GM19239 (cell line): Measurements from ENCODE around the gene OPN3.

Experiments
- DNase-seq: peaks from one replicate; pipeline ENCODE4 v3.0.0; 2011; ENCODE audit warnings: low spot score; ENCODE audit not compliant: insufficient read length
- FAIRE-seq: peaks from 2 replicates; lab custom pipeline; 2011; peaks lifted over from hg19 to GRCh38; lab: Jason Lieb, UNC

OPN3 gene

DNA sequence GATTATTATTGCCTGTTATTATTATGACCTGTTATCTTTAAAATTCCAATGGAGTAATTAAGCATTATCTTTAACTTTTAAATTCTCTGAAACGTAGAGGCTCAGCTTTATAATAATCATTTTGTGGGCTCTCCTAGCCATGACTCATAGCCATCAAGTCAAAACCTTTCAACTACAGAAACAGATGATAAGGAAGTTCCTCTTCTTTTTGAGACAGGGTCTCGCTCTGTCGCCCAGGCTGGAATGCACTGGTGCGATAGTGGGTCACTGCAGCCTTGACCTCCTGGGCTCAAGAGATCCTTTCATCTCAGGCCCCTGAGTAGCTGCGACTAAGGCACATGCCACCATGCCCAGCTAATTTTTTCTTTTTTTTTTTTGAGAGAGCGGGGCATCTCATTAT lies 43.5 kb downstream of the OPN3 start:
- FAIRE-seq (no peak), DNase-seq (no peak)

DNA sequence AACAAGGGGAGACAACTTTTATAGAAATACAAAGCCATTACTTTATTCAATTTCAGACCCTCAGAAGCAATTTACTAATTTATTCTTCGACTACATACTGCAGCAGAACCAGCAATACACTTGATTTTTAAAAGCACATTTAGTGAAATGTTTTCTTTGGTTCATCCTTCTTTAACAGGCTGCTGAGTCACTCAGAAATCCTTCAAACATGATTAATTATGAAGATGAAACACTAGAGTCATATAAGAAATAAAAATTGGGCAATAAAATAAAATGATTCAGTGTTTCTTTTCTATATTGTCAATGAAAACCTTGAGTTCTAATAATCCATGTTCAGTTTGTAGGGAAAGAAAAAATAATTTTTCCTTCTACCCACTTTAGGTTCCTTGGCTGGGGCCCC lies 47.0 kb downstream of the OPN3 start:
- peak; percentile 28 for FAIRE-seq
- no peak for DNase-seq

DNA sequence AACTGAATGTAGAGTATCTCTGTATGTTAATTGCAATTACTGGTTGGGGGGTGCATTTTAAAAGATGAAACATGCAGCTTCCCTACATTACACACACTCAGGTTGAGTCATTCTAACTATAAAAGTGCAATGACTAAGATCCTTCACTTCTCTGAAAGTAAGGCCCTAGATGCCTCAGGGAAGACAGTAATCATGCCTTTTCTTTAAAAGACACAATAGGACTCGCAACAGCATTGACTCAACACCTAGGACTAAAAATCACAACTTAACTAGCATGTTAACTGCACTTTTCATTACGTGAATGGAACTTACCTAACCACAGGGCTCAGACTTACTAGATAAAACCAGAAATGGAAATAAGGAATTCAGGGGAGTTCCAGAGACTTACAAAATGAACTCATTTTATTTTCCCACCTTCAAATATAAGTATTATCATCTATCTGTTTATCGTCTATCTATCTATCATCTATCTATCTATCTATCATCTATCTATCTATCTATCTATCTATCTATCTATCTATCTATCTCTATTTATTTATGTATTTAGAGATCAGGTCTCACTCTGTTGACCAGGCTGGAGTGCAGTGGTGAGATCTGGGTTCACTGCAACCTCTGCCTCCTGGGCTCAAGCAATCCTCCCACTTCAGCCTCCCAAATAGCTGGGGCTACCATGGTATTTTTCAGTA lies 47.8 kb downstream of the OPN3 start:
- DNase-seq (no peak), FAIRE-seq (no peak)

DNA sequence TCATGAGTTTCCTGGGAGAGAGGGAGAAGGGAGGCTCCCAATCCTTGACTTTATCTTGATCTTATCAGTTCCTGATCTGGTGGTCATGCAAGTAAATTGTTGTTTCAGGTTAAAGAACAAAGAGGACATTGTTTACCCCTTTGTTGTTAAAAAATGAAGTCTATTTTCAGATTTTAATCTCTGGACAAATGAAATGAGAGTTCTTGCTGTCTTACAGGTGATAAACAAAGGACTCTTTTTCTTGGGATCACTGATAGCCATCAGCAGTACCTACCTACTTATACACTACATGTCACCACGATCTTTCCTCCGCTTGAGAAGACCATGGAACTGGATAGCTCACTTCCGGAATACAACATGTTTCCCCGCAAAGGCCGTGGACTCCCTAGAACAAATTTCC lies 48.4 kb downstream of the OPN3 start:
- FAIRE-seq, result no peak
- no peak for DNase-seq

DNA sequence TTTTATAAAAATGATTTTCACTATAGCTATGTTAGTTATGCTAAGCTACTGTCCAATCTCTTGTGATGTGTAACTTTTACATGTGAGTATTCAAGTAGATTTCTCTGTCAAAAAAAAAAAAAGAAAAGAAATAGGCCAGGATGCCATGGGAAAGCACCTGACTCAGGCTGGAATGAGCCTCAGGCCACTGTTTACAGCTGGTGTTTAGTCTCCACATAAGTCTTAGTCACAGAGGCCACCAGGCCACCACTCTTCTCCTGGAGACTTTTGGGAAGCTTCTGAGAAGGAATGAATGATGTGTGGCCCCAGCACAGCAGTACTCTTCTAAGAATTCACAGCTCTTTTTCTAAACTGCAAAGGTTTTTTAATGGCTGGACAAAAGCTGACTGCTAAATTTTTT lies 48.9 kb downstream of the OPN3 start:
- no peak for DNase-seq
- FAIRE-seq, result no peak

DNA sequence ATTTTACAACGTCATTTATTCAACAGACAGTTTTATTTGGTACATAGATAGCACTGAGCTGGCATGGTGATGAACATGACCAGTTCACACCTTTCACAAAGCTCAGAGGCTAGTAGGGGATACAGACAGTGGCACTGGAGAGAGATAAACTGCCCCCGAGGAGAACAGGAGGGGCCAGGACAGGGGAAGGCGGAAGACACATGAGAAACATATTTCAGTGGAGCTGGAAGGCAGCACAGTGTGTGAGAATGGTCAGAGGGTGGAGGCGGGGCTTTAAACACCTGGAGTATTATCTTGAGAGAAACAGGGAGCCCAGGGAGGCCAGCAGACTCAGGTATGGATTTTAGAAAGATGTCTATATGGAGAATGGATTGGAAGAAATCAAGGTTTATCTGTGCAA lies 49.5 kb downstream of the OPN3 start:
- no peak for FAIRE-seq
- no peak for DNase-seq

DNA sequence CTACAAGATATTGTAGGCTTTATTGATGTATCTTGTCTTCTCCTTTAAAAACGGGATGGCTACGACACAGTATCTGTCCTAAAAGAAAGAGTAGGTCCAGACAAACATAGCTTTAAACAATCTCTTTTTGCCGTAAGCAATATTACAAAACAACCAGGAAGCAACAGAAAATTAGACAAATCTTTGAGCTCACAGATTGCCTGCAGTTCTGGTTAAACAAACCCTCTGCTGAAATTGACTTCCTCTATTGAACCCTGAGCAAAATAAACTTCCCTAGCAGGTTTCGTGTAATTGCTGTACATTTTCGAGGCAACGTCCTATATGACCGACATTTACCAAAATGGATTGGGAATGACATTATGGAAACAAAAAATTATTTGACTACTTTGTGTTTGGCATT lies 50.6 kb downstream of the OPN3 start:
- FAIRE-seq, result no peak
- DNase-seq, result no peak

DNA sequence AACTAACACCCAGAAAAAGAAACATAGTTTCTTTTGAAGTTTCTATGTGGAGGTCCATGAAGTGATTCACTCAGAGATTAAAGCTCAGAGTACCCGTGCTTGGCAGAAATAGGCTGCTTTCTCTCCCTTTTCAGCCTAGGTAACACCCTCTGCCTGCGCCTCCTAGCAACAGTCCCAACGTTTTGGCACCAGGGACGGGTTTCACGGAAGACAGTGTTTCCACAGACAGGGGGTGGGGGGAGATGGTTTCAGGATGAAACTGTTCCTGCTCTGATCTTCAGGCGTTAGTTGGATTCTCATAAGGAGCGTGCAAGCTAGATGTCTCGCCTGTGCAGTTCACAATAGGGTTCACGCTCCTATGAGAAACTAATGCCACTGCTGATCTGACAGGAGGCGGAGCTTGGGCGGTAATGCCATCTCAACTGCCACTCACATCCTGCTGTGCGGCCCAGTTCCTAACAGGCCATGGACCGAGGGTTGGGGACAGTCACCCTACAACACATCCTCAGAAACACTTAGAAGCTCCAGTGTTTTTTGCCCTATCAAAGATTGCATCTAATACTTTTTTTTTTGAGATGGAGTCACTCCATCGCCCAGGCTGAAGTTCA lies 53.2 kb downstream of the OPN3 start:
- no peak for DNase-seq
- FAIRE-seq, result no peak

DNA sequence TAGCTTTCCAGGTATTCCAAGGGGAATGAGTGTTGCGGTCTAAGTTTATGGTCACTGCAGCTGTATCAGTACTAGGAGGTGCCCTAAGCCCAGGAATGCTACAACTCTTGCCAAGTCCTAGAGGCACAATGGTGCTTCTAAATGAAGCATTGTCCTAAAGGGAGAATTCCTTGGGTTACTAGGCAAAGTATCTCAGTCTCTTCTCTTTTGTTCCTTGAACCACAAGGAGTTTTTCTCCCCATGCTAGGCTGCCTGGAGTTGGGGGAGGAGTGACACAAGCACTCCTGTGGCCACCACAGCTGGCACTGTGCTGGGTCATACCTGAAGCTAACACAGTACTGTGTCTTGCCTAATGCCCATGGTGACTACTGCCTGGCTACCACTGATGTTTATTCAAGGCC lies 57.2 kb downstream of the OPN3 start:
- DNase-seq, result no peak
- FAIRE-seq, result no peak

DNA sequence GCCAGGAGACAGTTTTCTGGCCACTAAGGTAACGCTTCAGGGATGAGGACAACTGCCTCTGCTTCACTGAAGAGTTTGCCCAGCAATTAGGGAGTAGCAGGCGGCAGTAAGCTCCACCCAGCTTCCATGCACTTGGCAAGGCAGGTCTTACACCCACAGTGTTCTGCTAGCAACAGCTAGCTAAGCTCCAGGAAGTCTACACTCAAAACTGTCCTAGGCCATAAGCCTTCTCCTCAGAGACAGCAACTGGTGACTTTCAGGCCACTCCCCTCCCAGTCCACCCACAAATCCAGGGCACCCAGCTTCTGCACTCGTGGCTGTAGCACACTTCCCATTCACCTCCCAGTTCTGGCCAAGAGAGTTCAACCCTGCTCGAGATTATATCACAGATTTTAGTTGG lies 60.7 kb downstream of the OPN3 start:
- DNase-seq (no peak), FAIRE-seq (no peak)

DNA sequence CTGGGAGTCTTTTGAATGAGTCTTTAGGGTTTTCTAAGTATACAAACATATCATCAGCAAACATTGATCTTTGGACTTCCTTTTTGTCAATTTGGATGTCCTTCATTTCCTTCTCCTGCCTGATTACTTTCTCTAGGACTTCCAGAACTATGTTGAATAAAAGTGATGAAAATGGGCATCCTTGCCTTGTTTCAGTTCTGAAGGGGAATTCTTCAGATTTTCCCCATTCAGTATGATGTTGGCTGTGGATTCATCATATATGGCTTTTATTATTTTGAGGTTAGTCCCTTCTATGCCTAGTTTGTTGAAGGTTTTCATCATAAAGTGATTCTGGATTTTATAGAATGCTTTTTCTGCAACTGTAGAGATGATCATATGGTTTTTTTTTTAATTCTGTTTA lies 66.0 kb downstream of the OPN3 start:
- no peak for DNase-seq
- no peak for FAIRE-seq

DNA sequence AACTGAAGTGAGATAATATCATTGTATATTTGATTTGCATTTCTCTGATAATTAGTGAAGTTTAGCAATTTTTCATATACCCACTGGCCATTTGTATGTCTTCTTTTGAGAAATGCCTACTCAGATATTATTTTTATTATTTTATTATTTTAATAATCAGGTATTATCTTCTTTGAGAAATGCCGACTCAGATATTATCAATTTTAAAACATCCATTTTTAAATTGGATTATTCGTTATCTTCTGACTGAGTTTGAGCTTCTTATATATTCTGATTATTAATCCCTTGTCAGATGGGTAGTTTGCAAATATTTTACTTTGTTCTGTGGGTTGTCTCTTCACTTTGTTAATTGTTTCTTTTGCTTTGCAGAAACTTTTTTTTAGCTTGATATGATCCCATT lies 70.3 kb downstream of the OPN3 start:
- FAIRE-seq (no peak), DNase-seq (no peak)

DNA sequence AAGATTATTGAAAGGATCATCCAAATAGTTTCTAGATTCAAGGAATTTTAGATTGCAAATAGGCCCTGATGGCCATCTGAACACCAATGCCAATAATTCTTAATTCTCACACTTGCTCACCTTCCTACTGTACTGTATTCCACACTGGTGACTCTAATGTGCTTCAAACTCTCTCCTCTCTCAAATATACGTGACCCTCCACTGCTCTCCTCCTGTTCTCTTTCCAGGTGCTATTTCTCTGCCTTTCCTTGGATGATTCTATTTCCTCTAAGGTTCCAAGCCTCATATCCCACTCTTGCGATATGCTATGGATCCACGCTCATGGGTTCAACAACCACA lies 79.4 kb downstream of the OPN3 start:
- DNase-seq, result no peak
- no peak for FAIRE-seq

DNA sequence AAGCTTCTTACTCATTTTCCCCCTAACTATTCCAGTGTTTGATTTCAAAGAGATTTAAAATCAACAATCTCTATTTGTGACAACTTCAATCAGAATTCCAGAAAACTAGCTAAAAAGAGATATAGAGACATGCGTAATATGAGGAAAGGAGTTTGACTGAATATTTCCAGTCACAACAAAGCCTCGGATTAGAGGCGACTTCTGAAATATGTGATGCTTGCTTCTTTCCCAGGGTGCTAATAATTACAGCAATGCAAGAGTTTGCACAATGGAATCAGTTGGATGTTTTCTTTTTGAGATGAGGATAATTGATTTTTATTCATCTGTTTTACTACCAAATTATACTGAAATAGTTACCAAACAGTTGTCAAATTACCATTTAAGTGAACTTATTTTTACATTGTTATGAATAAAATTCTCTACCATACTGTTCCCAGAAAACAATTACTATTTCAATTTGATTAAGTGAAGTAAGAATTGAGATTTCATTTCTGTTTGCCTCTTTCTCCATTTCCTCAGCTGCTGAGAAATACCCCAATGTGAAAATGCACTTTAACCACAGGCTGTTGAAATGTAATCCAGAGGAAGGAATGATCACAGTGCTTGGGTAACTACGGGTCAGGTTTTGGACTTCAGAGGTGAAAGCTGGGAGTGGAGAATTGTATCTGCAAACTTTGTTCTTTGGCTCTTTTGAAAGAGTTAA lies 79.9 kb downstream of the OPN3 start:
- DNase-seq (no peak), FAIRE-seq (peak; percentile 52)

DNA sequence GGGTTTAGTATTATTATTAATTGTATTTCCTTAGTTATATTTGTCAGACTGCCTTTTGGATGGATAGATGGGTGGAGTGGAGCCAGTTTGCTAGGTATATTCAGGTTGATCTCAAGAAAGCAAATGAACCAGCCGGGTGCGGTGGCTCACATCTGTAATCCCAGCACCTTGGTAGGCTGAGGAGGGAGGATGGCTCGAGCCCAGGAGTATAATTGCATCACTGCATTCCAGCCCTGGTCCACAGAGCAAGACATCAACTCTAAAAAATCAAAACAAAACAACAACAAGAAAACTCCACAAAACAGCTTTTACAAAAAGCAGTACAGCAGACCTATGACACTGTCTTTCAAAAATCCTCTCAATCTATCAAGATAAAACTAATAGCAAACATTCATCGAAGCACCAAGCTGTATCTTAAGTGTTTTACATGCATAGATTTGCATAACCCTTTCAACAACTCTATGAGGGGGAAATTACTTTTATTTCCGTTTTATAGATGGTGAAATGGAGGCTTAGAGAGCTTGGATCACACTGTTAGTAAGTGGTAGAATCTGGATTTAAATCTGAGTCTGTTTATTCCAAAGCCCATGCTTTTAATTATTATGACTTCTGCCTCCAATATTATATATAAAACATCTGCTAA lies 82.5 kb downstream of the OPN3 start:
- DNase-seq (no peak), FAIRE-seq (no peak)

DNA sequence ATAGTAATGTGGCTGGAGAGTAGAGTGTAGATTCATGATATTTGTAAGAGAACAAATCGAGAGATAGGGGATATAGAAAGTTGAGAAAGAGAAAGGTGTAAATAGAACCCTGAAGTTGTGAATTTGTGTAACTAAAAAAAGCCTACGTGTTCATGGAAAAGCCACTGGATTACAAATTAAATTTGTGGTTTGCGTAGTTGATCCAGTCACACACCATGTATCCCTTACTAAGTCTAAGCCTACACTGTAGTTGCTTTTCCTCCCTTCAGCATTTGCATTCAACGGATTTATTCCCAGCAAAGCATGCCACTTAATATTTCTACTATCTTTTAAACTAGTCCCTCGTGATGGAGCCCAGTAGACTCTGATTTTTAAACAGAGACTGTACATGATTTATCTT lies 83.1 kb downstream of the OPN3 start:
- FAIRE-seq (no peak), DNase-seq (no peak)

DNA sequence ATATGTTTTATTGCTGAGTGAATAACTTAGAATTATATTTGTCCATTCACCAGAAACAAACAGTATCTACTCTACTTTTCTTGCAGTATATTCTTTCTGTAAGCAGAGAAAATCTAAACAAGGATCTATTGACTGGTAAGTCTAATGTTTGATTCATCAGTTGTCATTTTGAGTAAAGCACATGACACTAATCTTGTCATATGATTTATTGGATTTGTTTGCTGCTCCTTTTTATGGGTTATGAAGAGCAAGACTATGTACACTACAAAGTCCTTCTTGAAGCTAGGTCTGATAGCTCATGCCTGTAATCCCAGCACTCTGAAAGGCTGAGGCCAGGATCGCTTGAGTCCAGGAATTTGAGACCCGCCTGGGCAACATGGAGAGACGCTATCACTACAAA lies 84.6 kb downstream of the OPN3 start:
- FAIRE-seq (no peak), DNase-seq (no peak)

DNA sequence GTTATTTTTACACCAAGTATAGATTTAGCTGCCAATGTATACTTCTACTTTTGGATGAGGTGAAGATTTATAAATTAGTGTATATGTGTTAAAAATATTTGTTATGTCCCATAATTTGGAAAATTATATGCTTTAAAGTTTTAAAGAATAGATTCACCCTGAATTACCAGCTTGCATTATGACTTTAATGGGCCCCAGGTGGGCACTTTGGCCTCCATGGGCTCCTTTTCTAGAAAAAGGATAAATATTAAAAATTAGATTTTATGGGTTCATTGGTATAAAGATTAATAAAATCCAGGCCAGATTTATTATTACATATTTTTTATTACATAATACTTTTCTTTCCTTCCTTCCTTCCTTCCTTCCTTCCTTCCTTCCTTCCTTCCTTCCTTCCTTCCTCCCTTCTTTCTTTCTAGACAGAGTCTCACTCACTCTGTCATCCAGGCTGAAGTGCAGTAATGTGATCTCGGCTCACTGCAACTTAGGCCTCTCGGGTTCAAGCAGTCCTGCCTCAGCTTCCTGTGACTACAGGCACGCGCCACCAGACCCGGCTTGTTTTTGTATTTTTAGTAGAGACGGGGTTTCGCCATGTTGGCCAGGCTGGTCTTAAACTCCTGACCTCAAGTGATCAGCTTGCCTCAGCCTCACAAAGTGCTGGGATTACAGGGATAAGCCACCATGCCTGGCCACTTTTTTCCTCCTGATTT lies 86.1 kb downstream of the OPN3 start:
- DNase-seq (no peak), FAIRE-seq (no peak)

DNA sequence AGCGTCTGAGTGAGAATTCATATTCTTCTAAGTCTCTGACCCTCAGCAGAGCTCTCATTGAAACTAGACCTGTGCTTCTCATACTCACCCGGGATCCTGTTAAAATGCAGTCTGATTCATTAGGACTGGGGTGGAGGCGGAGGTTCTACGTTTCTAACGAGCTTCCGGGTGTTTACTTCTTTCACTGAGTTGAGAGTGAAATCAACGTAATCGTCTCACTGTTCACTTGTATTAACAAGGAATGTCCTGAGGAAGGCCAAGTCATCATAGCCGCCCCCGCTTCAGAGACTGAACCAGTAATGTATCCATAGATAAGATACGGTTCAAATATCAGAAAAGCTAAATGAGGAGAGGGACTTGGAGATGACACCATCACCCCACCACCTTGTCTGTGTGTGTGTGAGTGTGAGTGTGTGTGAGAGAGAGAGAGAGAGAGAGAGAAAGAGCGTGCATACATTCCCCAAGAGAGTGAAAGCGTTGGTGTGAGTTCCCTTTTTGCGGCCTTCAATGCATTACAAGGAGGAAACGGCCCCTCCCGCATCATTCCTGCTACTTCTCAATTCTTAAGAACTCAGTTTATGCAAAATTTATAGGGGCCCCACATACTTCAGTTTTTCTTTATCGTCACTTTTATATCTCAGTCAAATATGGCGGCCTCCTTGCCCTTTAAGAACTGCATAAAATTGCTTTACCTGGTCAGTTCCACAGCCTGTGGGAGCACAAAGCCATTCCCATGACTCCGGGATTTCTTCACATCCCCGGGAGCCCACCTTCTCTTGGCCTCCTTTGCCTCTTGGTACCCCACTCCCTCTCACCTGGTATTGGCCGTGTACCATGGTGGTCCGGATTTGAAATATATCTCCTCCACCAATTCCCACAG lies 88.2 kb downstream of the OPN3 start:
- FAIRE-seq, result peak; percentile 92
- DNase-seq, result peak; percentile 6

DNA sequence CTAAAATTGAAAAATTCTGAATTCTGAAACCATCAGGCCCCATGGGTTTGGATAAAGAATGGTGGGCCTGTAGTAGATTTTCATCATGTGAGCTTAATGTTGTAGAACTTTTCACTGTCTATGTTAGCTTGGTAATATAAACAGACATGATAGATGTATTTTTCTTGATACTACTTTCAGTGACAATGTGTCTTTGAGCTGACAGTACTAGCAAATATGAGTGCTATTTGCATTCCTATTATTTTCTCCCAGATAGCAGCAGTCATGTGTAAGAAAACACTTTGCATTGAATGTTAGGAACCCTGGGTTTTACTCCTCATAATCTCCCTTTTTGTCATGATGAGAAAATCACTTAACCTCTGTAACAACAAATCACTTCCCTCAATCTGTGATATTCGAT lies 89.9 kb downstream of the OPN3 start:
- DNase-seq, result no peak
- FAIRE-seq, result peak; percentile 28
